Fibroblast of skin of right quadriceps (primary cell): Measurements from ENCODE around the gene PRKCE.

Source experiments
- DNase-seq: peaks from one replicate; pipeline ENCODE4 v3.0.0-alpha.2; 2013

The PRKCE gene

DNA sequence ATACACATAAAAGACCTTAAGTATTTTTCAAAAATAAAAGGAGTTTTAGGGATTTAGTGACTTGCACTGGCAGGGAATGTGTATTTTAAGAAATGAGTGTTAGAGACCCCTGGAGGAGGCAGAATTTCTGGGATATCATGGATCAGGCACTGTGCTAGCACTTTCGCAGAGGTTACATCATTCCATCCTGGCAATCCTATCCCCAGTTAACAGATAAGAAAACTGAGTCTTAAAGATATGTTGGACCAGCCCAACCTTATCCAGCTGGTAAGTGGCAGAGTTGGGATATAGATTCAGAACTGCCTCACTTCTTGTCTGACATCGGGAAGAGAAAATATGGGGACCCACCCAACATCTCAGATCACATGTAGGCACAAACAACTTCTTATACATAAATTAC is 485.5 kb downstream of the PRKCE start:
- no peak for DNase-seq

- DNase-seq: no peak
Observed at GRCh38 chr2:46142546-46143428, 491.3 kb downstream of the PRKCE start.

GRCh38 chr2:46143429-46144132 is 492.1 kb downstream of the PRKCE start:
- DNase-seq: no peak

GRCh38 chr2:46144133-46144800 is 492.8 kb downstream of the PRKCE start:
- DNase-seq: no peak

GRCh38 chr2:46145017-46145416 is 493.5 kb downstream of the PRKCE start:
- no peak for DNase-seq

DNA sequence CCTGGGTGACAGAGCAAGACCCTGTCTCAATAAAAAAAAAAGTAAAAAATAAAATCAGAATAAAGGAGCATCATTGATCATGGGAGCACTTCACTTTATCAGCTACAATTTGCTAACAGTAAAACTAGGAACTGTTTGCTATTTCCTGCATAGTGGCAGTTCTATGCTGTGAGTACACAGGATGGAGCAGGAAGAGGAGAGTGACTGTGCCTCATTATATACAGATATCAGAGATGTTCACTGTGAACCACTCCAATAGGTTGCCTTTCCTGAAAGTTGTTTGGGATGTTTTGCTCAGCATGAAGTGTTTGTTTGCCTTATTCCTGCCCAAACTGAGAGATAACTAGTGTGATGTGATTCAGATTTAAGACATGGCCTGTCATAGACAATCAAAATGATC is 494.4 kb downstream of the PRKCE start:
- no peak for DNase-seq

DNA sequence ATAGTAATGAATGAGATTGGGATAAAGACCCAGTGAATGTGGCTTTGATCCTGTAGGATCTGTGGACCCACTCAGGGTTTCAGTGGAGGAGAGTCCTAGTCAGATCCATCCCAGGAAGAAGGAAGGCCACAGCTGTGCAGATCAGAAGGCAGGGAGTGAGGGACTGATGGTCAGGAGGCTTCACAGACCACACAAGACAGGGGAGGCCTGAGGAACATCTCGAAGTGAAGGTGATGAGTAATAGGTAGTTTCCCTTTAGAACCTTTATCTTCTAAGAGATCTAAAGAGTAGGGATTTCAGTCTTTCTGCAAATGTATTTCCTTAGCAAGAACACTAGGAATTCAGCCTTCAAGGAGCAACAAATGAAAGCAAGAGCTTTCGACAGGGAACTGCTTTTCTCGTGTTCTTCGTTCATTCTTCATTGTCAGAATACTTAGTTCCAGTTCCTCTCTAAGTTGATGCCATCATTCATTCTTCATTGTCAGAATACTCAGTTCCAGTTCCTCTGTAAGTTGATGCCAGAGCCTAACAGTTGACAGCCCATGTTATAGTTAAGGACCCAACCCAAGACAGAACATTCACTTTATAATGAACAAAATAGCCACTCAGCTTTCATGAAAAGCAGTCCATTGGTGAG is 495.5 kb downstream of the PRKCE start:
- no peak for DNase-seq

- DNase-seq: no peak
Observed at GRCh38 chr2:46147626-46148368, 496.3 kb downstream of the PRKCE start.

DNA sequence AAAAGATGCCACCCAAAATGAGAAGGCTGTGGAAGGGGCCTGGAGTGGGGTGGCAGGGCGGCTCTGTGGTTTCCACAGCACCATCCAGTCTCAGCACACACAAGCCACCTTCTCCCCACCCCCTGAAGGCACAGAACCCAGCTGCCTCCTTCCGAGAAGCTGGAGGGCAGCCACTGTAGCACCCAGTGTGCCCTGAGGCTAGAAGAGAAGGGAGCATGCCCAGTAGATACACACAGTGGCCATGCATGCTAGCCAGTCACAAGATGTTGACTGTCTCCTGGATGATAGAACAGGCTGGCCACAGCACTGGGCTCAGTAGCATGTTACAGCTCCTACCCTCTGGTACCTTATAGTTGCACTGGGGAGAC is 496.9 kb downstream of the PRKCE start:
- DNase-seq: no peak

DNA sequence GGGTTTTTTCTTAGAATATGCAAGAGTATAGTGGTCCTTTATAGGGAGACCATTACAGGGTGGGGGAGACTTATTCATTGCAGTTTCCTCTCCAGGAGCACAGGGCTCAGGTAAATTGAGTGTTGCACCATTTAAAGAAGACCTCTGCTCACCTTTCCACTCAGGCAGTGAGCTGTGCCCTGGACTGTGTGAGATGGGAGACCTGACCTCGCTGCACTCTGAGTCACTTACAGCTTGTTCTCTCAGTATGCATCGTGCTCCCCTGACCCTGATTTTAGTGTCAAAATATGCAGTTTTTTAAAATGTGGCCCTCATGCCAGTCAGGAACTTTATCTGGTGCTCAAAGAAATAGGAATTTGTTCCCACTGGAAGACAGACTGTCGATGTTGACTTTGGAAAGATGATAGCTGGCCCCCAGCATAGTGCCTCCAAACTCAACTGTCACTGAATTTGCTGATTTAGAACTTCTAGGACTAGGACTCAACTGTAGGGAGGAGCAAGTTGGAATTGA is 499.0 kb downstream of the PRKCE start:
- no peak for DNase-seq

DNA sequence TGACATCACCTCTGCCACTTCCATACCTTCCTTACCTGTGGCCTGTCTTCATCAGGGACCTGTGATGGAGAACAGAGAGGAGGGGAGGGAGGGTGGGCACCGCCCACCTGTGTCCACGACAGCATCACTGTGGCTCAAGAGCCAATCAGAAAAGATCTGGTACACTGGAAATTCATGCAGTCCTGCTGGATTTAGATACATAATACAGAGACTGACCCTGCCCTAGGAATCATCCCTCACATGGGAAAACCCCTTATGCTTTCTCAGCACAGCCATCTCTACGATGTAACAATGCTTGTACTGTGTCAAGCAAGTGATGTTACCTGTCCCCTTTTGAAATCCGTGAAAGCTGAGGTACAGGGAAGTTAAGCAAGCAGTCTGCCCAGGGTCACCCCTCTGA is 500.1 kb downstream of the PRKCE start:
- no peak for DNase-seq

- DNase-seq: no peak
Observed at GRCh38 chr2:46153996-46154753, 502.7 kb downstream of the PRKCE start.

- no peak for DNase-seq
Observed at GRCh38 chr2:46157072-46157965, 505.8 kb downstream of the PRKCE start.

DNA sequence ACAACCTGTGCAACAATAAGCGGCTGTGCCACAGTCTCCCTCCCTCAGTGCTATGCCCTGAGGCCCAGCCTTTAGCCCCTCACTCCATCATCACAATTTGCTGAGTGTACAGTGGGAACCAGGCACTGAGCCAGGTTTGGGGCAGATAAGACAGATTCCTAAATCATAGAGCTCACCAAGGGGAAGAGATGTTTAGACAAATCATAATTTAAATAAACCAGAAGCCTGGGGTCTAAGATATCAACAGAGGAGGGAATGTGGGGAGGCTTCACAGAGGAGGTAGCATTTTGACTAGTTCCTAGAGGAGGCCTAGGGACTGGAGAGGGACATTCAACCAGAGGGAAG is 506.5 kb downstream of the PRKCE start:
- no peak for DNase-seq

GRCh38 chr2:46158661-46159060 is 507.2 kb downstream of the PRKCE start:
- DNase-seq: no peak

- no peak for DNase-seq
Observed at GRCh38 chr2:46160326-46160725, 508.9 kb downstream of the PRKCE start.

DNA sequence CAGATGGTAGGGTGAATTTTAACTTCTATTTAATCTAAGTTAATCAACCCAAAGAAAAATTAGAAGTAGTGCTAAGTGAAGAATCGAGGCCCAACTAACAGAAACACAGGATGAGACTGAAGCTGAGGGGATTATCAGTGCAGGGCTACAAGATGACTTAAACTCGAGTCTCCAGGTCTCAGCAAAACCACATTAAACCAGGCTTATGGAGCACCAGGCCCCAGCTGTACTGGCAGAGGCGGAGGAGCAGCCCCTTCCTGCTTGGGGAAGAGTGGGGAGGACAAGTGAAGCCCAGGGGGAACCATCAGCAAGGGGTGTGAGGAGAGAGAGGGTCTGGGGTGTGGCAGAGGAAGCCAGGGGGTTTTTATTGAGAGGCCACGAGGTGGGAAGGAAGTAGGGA is 509.8 kb downstream of the PRKCE start:
- no peak for DNase-seq

DNA sequence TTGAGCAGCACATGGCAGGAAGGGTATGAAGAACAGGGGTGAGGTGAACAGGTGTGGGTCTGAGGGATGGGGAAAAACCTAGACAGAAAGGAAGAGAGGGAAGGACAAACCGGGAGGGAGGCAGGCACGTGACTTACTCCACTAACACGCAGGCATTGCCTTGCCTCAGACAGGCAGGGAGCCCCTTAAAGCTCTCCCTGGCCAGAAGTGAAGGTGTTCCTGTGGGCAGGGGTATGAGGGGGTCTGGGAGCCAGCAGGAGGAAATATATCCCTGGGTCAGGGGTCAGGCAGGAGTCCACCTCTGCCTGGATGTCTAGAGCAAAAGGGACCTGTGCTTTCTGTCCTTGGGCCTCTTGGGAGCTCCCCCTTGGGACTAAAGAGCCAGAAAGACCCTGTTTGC is 510.4 kb downstream of the PRKCE start:
- no peak for DNase-seq

GRCh38 chr2:46162329-46163097 is 511.0 kb downstream of the PRKCE start:
- DNase-seq: peak; percentile 47

DNA sequence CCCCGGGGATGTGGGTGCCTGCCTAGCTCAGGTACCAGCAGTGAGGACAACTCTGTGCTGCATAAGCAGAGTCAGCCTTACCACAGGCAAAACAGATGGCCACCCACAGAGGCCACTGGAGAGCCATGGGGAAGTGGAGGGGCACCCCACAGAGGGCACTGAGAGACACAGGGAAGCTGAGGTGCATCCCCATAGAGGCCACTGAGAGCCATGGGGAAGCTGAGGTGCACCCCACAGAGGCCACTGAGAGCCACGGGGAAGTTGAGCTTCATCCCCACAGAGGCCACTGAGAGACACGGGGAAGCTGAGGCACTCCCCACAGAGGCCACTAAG is 511.6 kb downstream of the PRKCE start:
- no peak for DNase-seq
